Progenitor cell of endocrine pancreas (in vitro differentiated cells): ENCODE data around the gene ANKRD6. TPM values are rescaled to one million over a fixed set of nuclear protein-coding genes. Genes with fewer than 3 reads are reported as not detected.

Experiments
- DNase-seq: peaks from one replicate; pipeline ENCODE4 v3.0.0; 2021; ENCODE audit warnings: low spot score; ENCODE audit not compliant: unreplicated experiment
- H3K27ac Mint-ChIP-seq: 2 replicates; pipeline ENCODE4 v1.8.0; 2021; ENCODE audit warnings: mild to moderate bottlenecking, moderate library complexity, mixed read lengths
- H3K27me3 Mint-ChIP-seq: 2 replicates; pipeline ENCODE4 v1.8.0; 2021; ENCODE audit warnings: mixed read lengths
- H3K36me3 Mint-ChIP-seq: 2 replicates; pipeline ENCODE4 v1.8.0; 2022; ENCODE audit warnings: mixed read lengths; ENCODE audit not compliant: insufficient read depth
- H3K4me1 Mint-ChIP-seq: 2 replicates; pipeline ENCODE4 v1.8.0; 2021; ENCODE audit warnings: low read depth, mixed read lengths
- H3K4me3 Mint-ChIP-seq: 2 replicates; pipeline ENCODE4 v1.8.0; 2021; ENCODE audit warnings: low read depth, mild to moderate bottlenecking, moderate library complexity, mixed read lengths
- H3K9me3 Mint-ChIP-seq: 2 replicates; pipeline ENCODE4 v1.8.0; 2021; ENCODE audit warnings: low read depth, mixed read lengths
- CTCF ChIP-seq: fragments of 200-600 bp; sonication (generic); IDR thresholded peaks from one replicate; pipeline ENCODE4 v1.5.0; 2021; ENCODE audit warnings: antibody characterized with exemption, mild to moderate bottlenecking; ENCODE audit not compliant: unreplicated experiment
- total RNA-seq: library from RNA; stranded (reverse); gene quantifications from 2 replicates; pipeline ENCODE4 v1.2.1, GENCODE V29; 2021

Gene ANKRD6
- total RNA-seq, 1 donor from 2014 or later, result 32.4 TPM

- no peaks in the 10 kb centered on the region for H3K4me1 Mint-ChIP-seq
- TF ChIP-seq CTCF, result no peak
- no peaks in the 10 kb centered on the region for H3K27me3 Mint-ChIP-seq
- DNase-seq, result no peak
- peaks cover 8% of the 10 kb centered on the region for H3K36me3 Mint-ChIP-seq
- H3K27ac Mint-ChIP-seq, result no peak overlapping the region
- no peak overlapping the region for H3K4me3 Mint-ChIP-seq
- H3K9me3 Mint-ChIP-seq, result no peaks in the 10 kb centered on the region
Measured at GRCh38 chr6:89667872-89668556, 235.1 kb downstream of the ANKRD6 start.

GRCh38 chr6:89669002-89669401 is 236.1 kb downstream of the ANKRD6 start:
- Mint-ChIP-seq H3K36me3 (peaks cover 9% of the 10 kb centered on the region), H3K4me3 (no peak overlapping the region), H3K27ac (no peak overlapping the region), H3K9me3 (no peaks in the 10 kb centered on the region), H3K4me1 (no peaks in the 10 kb centered on the region), H3K27me3 (no peaks in the 10 kb centered on the region)
- DNase-seq, result no peak
- TF ChIP-seq CTCF, result no peak

- TF ChIP-seq CTCF, result no peak
- no peak overlapping the region for H3K27ac Mint-ChIP-seq
- H3K27me3 Mint-ChIP-seq, result no peaks in the 10 kb centered on the region
- H3K9me3 Mint-ChIP-seq, result no peaks in the 10 kb centered on the region
- H3K4me3 Mint-ChIP-seq, result no peak overlapping the region
- no peaks in the 10 kb centered on the region for H3K4me1 Mint-ChIP-seq
- H3K36me3 Mint-ChIP-seq, result peaks cover 10% of the 10 kb centered on the region
- no peak for DNase-seq
Measured at GRCh38 chr6:89670935-89671565, 238.1 kb downstream of the ANKRD6 start.

- Mint-ChIP-seq H3K27me3 (no peaks in the 10 kb centered on the region), H3K9me3 (no peaks in the 10 kb centered on the region), H3K4me3 (no peak overlapping the region), H3K27ac (no peak overlapping the region), H3K36me3 (peaks cover 12% of the 10 kb centered on the region), H3K4me1 (no peaks in the 10 kb centered on the region)
- no peak for DNase-seq
- TF ChIP-seq CTCF, result no peak
Measured at GRCh38 chr6:89675949-89676748, 243.2 kb downstream of the ANKRD6 start.

GRCh38 chr6:89678531-89678930 is 245.6 kb downstream of the ANKRD6 start:
- Mint-ChIP-seq H3K9me3 (no peaks in the 10 kb centered on the region), H3K36me3 (peaks cover 11% of the 10 kb centered on the region), H3K4me1 (no peaks in the 10 kb centered on the region), H3K27ac (no peak overlapping the region), H3K27me3 (no peaks in the 10 kb centered on the region), H3K4me3 (no peak overlapping the region)
- TF ChIP-seq CTCF, result no peak
- no peak for DNase-seq
